Breast epithelium (tissue), 3 donors: Measurements from ENCODE around the gene CPNE7.

Source experiments
- POLR2AphosphoS5 ChIP-seq, 3 donors: sonication (generic); formaldehyde crosslinking; IDR thresholded peaks; one replicate each; pipeline ENCODE4 v1.6.1; 2017; ENCODE audit warnings: antibody characterized with exemption in 3 of 3
- TF ChIP-seq, protein P1 (sequence below), 3 donors: fragments of 450-650 bp; IDR thresholded peaks; one replicate each; pipeline ENCODE4 v1.5.1; 2016 to 2017; ENCODE audit warnings: antibody characterized with exemption in 3 of 3, mild to moderate bottlenecking in 3 of 3, moderate library complexity in 3 of 3

DNA sequence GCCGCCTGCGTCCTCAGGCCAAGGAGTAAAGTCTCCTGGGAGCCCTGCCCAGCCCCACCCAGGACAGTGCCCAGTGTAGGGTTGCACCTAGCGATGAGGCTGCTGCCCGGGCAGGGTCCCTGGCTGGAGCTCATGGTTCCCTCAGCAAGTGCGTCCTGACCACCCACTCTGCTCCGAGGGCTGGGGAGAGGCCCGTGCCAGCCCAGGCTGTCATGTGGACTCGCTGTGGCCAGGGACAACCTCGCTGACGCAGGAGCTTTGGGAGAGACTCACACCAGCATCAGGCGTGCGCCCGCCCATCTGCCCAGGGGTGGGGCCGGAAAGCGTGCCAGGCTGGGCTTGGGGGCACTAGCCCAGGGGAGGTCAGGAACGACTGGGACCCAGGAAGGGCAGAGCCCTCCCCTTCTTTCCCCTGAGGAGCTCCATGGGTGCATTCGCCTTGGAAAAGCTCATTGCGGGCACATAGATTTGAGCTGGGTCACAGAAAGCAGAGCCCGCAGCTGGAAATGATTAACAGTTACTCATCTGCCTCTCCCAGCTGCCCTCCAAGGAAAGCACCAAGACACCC is 57.6 kb downstream of the CPNE7 start:
- TF ChIP-seq, protein P1, sequence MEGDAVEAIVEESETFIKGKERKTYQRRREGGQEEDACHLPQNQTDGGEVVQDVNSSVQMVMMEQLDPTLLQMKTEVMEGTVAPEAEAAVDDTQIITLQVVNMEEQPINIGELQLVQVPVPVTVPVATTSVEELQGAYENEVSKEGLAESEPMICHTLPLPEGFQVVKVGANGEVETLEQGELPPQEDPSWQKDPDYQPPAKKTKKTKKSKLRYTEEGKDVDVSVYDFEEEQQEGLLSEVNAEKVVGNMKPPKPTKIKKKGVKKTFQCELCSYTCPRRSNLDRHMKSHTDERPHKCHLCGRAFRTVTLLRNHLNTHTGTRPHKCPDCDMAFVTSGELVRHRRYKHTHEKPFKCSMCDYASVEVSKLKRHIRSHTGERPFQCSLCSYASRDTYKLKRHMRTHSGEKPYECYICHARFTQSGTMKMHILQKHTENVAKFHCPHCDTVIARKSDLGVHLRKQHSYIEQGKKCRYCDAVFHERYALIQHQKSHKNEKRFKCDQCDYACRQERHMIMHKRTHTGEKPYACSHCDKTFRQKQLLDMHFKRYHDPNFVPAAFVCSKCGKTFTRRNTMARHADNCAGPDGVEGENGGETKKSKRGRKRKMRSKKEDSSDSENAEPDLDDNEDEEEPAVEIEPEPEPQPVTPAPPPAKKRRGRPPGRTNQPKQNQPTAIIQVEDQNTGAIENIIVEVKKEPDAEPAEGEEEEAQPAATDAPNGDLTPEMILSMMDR (IDR thresholded peaks at IDR 0.05), result no peak
- no peak for TF ChIP-seq POLR2AphosphoS5 (IDR thresholded peaks at IDR 0.05)
